Smooth muscle cell (in vitro differentiated cells): ENCODE results near the gene RHBDL3. TPM values are rescaled to one million over a fixed set of nuclear protein-coding genes. Genes with fewer than 3 reads are reported as not detected.

ENCODE experiments used
- DNase-seq: peaks from one replicate; lab custom pipeline; 2025; ENCODE audit not compliant: unreplicated experiment; lab: John Stamatoyannopoulos, UW
- H2AFZ ChIP-seq: fragments of 200-600 bp; sonication (generic); 2 replicates; pipeline ENCODE4 v1.6.0; 2016; ENCODE audit warnings: antibody characterized with exemption, low read depth, mild to moderate bottlenecking
- H3F3A ChIP-seq: fragments of 200-600 bp; sonication (generic); 2 replicates; pipeline ENCODE4 v1.6.0; 2017; ENCODE audit warnings: antibody characterized with exemption, low read depth
- H3K27ac ChIP-seq: fragments of 200-600 bp; sonication (generic); 2 replicates; pipeline ENCODE4 v1.5.1; 2016; ENCODE audit warnings: low read depth, mild to moderate bottlenecking
- H3K27me3 ChIP-seq: fragments of 200-600 bp; sonication (generic); 2 replicates; pipeline ENCODE4 v1.6.1; 2016; ENCODE audit warnings: low read depth, mild to moderate bottlenecking
- H3K36me3 ChIP-seq: fragments of 200-600 bp; sonication (generic); 2 replicates; pipeline ENCODE4 v1.5.1; 2016; ENCODE audit warnings: low read depth
- H3K4me1 ChIP-seq: fragments of 200-600 bp; sonication (generic); 2 replicates; pipeline ENCODE4 v1.5.1; 2016; ENCODE audit warnings: low read depth
- H3K4me2 ChIP-seq: fragments of 200-600 bp; sonication (generic); 2 replicates; pipeline ENCODE4 v1.6.0; 2016; ENCODE audit warnings: mild to moderate bottlenecking
- H3K4me3 ChIP-seq: fragments of 200-600 bp; sonication (generic); 2 replicates; pipeline ENCODE4 v1.5.1; 2016; ENCODE audit warnings: mild to moderate bottlenecking
- H3K79me2 ChIP-seq: fragments of 200-600 bp; sonication (generic); 2 replicates; pipeline ENCODE4 v1.6.0; 2016; ENCODE audit warnings: low read depth, mild to moderate bottlenecking
- H3K9ac ChIP-seq: fragments of 200-600 bp; sonication (generic); 2 replicates; pipeline ENCODE4 v1.6.0; 2016; ENCODE audit warnings: low read depth
- H3K9me3 ChIP-seq: fragments of 200-600 bp; sonication (generic); replicated peaks from 2 replicates; pipeline ENCODE4 v1.5.1; 2016; ENCODE audit warnings: low read depth
- H4K20me1 ChIP-seq: fragments of 200-600 bp; sonication (generic); 2 replicates; pipeline ENCODE4 v1.6.0; 2016; ENCODE audit warnings: low read depth
- CTCF ChIP-seq: fragments of 200-600 bp; sonication (generic); IDR thresholded peaks from 2 replicates; pipeline ENCODE4 v1.5.1; 2017; ENCODE audit warnings: borderline replicate concordance, mild to moderate bottlenecking, antibody characterized with exemption; ENCODE audit not compliant: insufficient read depth, poor library complexity, severe bottlenecking
- WGBS: methylation state at CpG from one replicate; pipeline ENCODE4 v1.1.7; 2016; ENCODE audit warnings: low lambda C conversion rate; 5-methylcytosine and 5-hydroxymethylcytosine counted together
- polyA plus RNA-seq: library from polyadenylated mRNA; unstranded; fragments of >200 nt; fragmentation: Nextera tagmentation; extraction: Ambion mirVana; gene quantifications from 2 replicates; pipeline ENCODE4 v1.2.1, GENCODE V29; 2016
- total RNA-seq: library from RNA; depleted of rRNA; stranded (reverse); fragments of >200 nt; gene quantifications from 2 replicates; pipeline ENCODE4 v1.2.3, GENCODE V29; 2014

Gene RHBDL3
- total and polyA plus RNA-seq, 2 experiments from 2014 or later: not detected

- TF ChIP-seq CTCF: no peak
- Histone ChIP-seq H3K36me3 (no peaks in the 10 kb centered on the region), H3K4me3 (no peak overlapping the region), H3K79me2 (no peaks in the 10 kb centered on the region), H3K4me1 (peaks cover 20% of the 10 kb centered on the region), H3K27ac (no peak overlapping the region), H3K27me3 (peaks cover 86% of the 10 kb centered on the region), H2AFZ (no peak overlapping the region), H3K4me2 (no peak overlapping the region), H3K9ac (no peak overlapping the region), H3F3A (no peaks in the 10 kb centered on the region), H4K20me1 (no peaks in the 10 kb centered on the region), H3K9me3 (no peaks in the 10 kb centered on the region)
- WGBS: 82% methylated on average over 7 of the region's 7 CpGs
- DNase-seq: no peak
These were observed 3.2 kb downstream of the RHBDL3 start for GRCh38 chr17:32268734-32269288.

- TF ChIP-seq CTCF: no peak
- no peak overlapping the region for H3K4me2 ChIP-seq
- H3K27ac ChIP-seq: no peak overlapping the region
- no peaks in the 10 kb centered on the region for H3K36me3 ChIP-seq
- peaks cover 20% of the 10 kb centered on the region for H3K4me1 ChIP-seq
- no peak overlapping the region for H3K9ac ChIP-seq
- no peaks in the 10 kb centered on the region for H3F3A ChIP-seq
- WGBS: 36% methylated on average over 11 of the region's 11 CpGs
- H4K20me1 ChIP-seq: no peaks in the 10 kb centered on the region
- H3K79me2 ChIP-seq: no peaks in the 10 kb centered on the region
- no peaks in the 10 kb centered on the region for H3K9me3 ChIP-seq
- DNase-seq: no peak
- no peak overlapping the region for H3K4me3 ChIP-seq
- H2AFZ ChIP-seq: no peak overlapping the region
- peaks cover 85% of the 10 kb centered on the region for H3K27me3 ChIP-seq
These were observed 3.7 kb downstream of the RHBDL3 start for GRCh38 chr17:32269377-32269776.

GRCh38 chr17:32271844-32272243, 6.2 kb downstream of the RHBDL3 start:
- no peaks in the 10 kb centered on the region for H3K9me3 ChIP-seq
- no peaks in the 10 kb centered on the region for H3K36me3 ChIP-seq
- WGBS: 94% methylated on average over 8 of the region's 8 CpGs
- H2AFZ ChIP-seq: no peak overlapping the region
- H3K27ac ChIP-seq: no peak overlapping the region
- no peak overlapping the region for H3K9ac ChIP-seq
- TF ChIP-seq CTCF: no peak
- no peak overlapping the region for H3K4me3 ChIP-seq
- H3K4me2 ChIP-seq: no peak overlapping the region
- no peaks in the 10 kb centered on the region for H4K20me1 ChIP-seq
- H3K79me2 ChIP-seq: no peaks in the 10 kb centered on the region
- H3F3A ChIP-seq: no peaks in the 10 kb centered on the region
- H3K27me3 ChIP-seq: peaks cover 65% of the 10 kb centered on the region
- H3K4me1 ChIP-seq: peaks cover 12% of the 10 kb centered on the region
- no peak for DNase-seq

- Histone ChIP-seq H3K27ac (no peak overlapping the region), H4K20me1 (no peaks in the 10 kb centered on the region), H3K9ac (no peak overlapping the region), H2AFZ (no peak overlapping the region), H3K79me2 (no peaks in the 10 kb centered on the region), H3K4me3 (no peak overlapping the region), H3K36me3 (no peaks in the 10 kb centered on the region), H3K4me1 (no peaks in the 10 kb centered on the region), H3K9me3 (no peaks in the 10 kb centered on the region), H3K4me2 (no peak overlapping the region), H3K27me3 (peaks cover 44% of the 10 kb centered on the region), H3F3A (no peaks in the 10 kb centered on the region)
- WGBS: 85% methylated on average over 5 of the region's 5 CpGs
- DNase-seq: no peak
- TF ChIP-seq CTCF: no peak
These were observed 8.5 kb downstream of the RHBDL3 start for GRCh38 chr17:32274101-32274500.
